ENCODE measurements around the gene TPMT. TPM values are rescaled to one million over a fixed set of nuclear protein-coding genes. Genes with fewer than 3 reads are reported as not detected.
"Not testable (repeated sequence)": the region's sequence is repeated elsewhere in the genome, so short reads cannot be mapped to it uniquely, and the experiment has no call there.

Gene TPMT
- total and polyA plus RNA-seq, 2 donors: 12.8 to 20.6 TPM

DNA sequence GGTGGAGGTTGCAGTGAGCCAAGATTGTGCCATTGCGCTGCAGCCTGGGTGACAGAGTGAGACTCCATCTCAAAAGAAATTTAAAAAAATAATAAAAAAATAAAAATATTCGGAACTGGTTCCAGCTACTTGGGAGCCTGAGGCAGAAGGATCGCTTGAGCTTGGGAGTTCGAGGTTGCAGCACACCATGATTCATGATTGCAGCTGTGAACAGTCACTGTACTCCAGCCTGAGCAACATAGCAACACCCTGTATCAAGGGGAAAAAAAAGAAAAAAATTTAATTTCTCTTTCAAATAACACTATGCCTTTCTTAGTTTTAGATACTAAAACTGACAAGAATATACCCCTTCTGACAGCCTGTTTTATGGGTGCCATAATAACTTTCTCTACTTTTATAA is 10.9 kb upstream of the TPMT start:
- no peak overlapping the region for H3K27ac ChIP-seq (ENCODE audit: low read depth in 1 of 2, low read length in 1 of 2)
- peaks cover 31 to 54% of the 10 kb centered on the region in 2 donors for H3K36me3 ChIP-seq (ENCODE audit: control insufficient read depth in 2 of 2, insufficient read depth in 2 of 2, low read length in 1 of 2)
- 98% methylated on average over 4 of the region's 4 CpGs for WGBS
- DNase-seq (ENCODE audit: low read depth in 6 of 9, low spot score in 9 of 9): no peak
- H3K4me3 ChIP-seq (ENCODE audit: low read length in 2 of 2): no peak overlapping the region
- no peaks in the 10 kb centered on the region for H3K9me3 ChIP-seq (ENCODE audit: control insufficient read depth in 2 of 2, insufficient read depth in 1 of 2, low read length in 1 of 2)
- H3K27me3 ChIP-seq (ENCODE audit: control insufficient read depth in 2 of 2, insufficient read depth in 1 of 2, low read length in 1 of 2): no peaks in the 10 kb centered on the region
- no peaks in the 10 kb centered on the region for H3K4me1 ChIP-seq (ENCODE audit: control insufficient read depth in 2 of 2, insufficient read depth in 2 of 2, low read length in 2 of 2)

DNA sequence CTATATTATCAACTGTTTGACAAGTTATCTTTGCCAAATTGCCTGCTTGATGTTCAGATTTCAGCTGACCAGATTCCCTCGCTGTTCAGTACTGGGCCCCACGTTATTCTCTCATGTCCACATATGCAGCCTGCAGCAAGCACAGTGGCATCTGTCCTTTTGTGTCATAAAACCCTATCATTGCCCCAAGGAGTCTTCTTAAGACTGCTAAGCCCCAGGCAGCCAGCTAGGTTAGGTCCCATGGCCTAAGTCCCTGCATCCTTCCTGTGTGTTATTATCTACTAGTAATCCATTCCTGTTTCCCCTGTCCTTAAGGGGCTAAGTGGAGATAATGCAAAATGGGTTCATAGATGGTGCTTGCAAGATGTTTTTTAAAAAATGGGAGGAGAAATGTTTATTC is 7.5 kb upstream of the TPMT start:
- WGBS: 97% methylated on average over 2 of the region's 2 CpGs
- H3K4me1 ChIP-seq (ENCODE audit: control insufficient read depth in 2 of 2, insufficient read depth in 2 of 2, low read length in 2 of 2): no peaks in the 10 kb centered on the region
- H3K27me3 ChIP-seq (ENCODE audit: control insufficient read depth in 2 of 2, insufficient read depth in 1 of 2, low read length in 1 of 2): no peaks in the 10 kb centered on the region
- DNase-seq (ENCODE audit: low read depth in 6 of 9, low spot score in 9 of 9): no peak
- H3K36me3 ChIP-seq (ENCODE audit: control insufficient read depth in 2 of 2, insufficient read depth in 2 of 2, low read length in 1 of 2): peaks cover 32 to 47% of the 10 kb centered on the region in 2 donors
- no peaks in the 10 kb centered on the region for H3K9me3 ChIP-seq (ENCODE audit: control insufficient read depth in 2 of 2, insufficient read depth in 1 of 2, low read length in 1 of 2)
- no peak overlapping the region for H3K27ac ChIP-seq (ENCODE audit: low read depth in 1 of 2, low read length in 1 of 2)
- no peak overlapping the region for H3K4me3 ChIP-seq (ENCODE audit: low read length in 2 of 2)

DNA sequence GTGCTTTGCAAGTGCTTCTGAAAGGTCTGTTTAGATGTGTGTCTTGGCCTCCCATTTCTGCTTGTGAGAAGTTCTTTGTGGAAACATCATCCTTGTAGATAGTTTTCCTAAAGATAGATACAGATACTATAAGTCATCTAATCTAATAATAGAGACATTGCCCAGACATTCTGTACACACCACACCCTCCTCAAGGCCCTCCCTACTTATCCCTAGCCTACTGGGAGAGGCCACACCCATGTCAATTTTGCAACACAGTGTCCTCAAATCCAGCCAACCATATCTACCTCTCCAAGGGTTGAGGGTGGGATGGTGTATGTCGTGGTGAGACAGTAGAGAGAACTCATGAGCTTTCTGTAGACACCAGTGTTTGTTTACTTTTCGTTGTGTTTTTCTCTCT is 6.6 kb upstream of the TPMT start:
- Histone ChIP-seq H3K27ac (ENCODE audit: low read depth in 1 of 2, low read length in 1 of 2) (no peak overlapping the region), H3K9me3 (ENCODE audit: control insufficient read depth in 2 of 2, insufficient read depth in 1 of 2, low read length in 1 of 2) (no peaks in the 10 kb centered on the region), H3K36me3 (ENCODE audit: control insufficient read depth in 2 of 2, insufficient read depth in 2 of 2, low read length in 1 of 2) (peaks cover 29 to 40% of the 10 kb centered on the region in 2 donors), H3K27me3 (ENCODE audit: control insufficient read depth in 2 of 2, insufficient read depth in 1 of 2, low read length in 1 of 2) (no peaks in the 10 kb centered on the region), H3K4me1 (ENCODE audit: control insufficient read depth in 2 of 2, insufficient read depth in 2 of 2, low read length in 2 of 2) (peaks cover 0 to under 1% of the 10 kb centered on the region in 2 donors), H3K4me3 (ENCODE audit: low read length in 2 of 2) (no peak overlapping the region)
- WGBS: over 99% methylated on average over 2 of the region's 2 CpGs
- DNase-seq (ENCODE audit: low read depth in 6 of 9, low spot score in 9 of 9): no peak

DNA sequence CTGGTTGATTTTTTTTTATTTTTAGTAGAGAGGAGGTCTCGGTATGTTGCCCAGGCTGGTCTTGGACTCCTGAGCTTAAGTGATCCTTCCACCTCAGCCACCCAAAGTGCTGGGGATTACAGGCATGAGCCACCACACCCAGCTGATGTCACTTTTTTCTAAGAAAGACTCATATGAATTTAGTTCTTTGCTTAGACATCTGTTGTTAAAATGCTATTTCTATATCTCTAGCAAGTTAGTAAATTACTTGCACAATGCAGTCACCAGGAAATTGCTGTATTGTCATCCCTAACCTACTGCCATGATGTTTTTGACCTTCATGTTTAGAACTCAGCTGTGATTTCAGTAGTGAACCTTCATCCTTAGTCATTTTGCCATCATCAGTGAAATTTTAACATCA is 6.0 kb upstream of the TPMT start:
- Histone ChIP-seq H3K9me3 (ENCODE audit: control insufficient read depth in 2 of 2, insufficient read depth in 1 of 2, low read length in 1 of 2) (no peaks in the 10 kb centered on the region), H3K36me3 (ENCODE audit: control insufficient read depth in 2 of 2, insufficient read depth in 2 of 2, low read length in 1 of 2) (peaks cover 24 to 37% of the 10 kb centered on the region in 2 donors), H3K4me1 (ENCODE audit: control insufficient read depth in 2 of 2, insufficient read depth in 2 of 2, low read length in 2 of 2) (peaks cover 4 to 5% of the 10 kb centered on the region in 2 donors), H3K27me3 (ENCODE audit: control insufficient read depth in 2 of 2, insufficient read depth in 1 of 2, low read length in 1 of 2) (no peaks in the 10 kb centered on the region), H3K27ac (ENCODE audit: low read depth in 1 of 2, low read length in 1 of 2) (no peak overlapping the region), H3K4me3 (ENCODE audit: low read length in 2 of 2) (no peak overlapping the region)
- 98% methylated on average over 1 of the region's 1 CpG for WGBS
- DNase-seq (ENCODE audit: low read depth in 6 of 9, low spot score in 9 of 9): no peak

DNA sequence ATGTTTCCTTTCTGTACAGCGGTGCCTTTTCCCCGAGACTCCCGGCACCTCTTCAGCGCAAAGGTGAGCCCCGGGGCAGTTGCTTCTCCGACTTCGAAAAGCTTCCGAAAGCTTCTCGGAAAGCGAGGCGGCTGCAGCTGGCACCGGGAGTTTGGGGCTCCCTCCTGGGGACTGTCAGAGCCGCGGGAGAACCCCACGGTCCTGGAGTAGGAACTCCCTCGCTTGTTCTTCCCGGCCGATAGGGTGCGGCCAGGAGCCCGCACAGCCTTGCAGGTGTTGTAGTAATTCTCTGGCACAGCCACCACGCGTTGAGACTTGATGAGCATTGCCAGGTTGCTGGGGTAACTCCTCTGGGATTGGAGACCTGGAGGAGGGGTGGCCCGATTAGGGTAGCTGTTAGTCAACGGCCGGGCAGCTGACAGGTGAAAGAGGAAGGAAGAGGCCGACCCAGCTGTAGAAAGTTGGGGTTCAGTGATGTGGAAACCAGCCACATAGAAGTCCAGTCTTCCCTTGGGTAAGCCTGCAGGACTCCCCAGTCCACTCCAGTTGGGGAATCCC is 1.1 kb upstream of the TPMT start:
- under 1% methylated on average over 26 of the region's 26 CpGs for WGBS
- H3K27ac ChIP-seq (ENCODE audit: low read depth in 1 of 2, low read length in 1 of 2): peak overlapping the region; percentile 89 to 90
- H3K4me1 ChIP-seq (ENCODE audit: control insufficient read depth in 2 of 2, insufficient read depth in 2 of 2, low read length in 2 of 2): peaks cover 8 to 14% of the 10 kb centered on the region in 2 donors
- no peaks in the 10 kb centered on the region for H3K9me3 ChIP-seq (ENCODE audit: control insufficient read depth in 2 of 2, insufficient read depth in 1 of 2, low read length in 1 of 2)
- H3K4me3 ChIP-seq (ENCODE audit: low read length in 2 of 2): peak overlapping the region; percentile 86 to 94
- no peaks in the 10 kb centered on the region for H3K27me3 ChIP-seq (ENCODE audit: control insufficient read depth in 2 of 2, insufficient read depth in 1 of 2, low read length in 1 of 2)
- peaks cover 11% of the 10 kb centered on the region in 2 donors for H3K36me3 ChIP-seq (ENCODE audit: control insufficient read depth in 2 of 2, insufficient read depth in 2 of 2, low read length in 1 of 2)
- peak in 8 of 9 donors; percentile 20 to 73 (median 42) for DNase-seq (ENCODE audit: low read depth in 6 of 9, low spot score in 9 of 9)

DNA sequence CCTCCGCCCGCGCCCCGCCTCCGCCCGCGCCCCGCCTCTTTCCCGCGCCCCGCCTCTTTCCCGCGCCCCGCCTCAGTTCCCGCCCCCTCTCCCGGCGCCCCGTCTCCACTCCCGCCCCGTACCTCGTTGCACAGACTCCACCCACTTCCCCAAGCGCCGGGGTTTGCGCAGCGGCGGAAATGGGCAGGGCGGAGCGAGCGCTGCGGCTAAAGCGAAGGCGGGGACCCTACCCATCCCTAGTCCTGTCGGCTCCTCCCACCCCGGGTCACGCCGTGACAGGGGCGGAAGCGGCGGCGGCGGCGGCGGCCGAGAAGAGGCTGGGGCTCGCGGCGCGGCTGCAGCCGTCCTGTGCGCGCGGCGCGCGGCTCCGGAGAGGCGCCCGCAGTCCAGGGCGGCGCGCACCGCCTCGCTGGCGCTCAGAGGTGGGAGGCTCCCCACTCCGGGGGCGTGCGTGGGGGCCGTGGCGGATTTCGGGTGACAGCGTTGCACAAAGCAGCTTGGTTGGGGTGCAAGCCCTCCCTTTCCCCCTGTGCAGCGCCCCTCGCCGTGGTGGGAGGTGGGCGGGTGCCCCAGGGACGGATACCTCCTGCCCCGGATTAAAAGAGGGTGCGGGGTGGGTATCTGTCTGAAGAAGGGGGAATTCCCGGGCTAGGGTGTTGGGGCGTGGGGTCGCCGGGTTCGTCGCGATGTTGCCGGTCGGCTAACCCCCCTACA is 430 bp upstream of the TPMT start, which contains the start of gene KDM1B:
Gene KDM1B, plus strand, starts transcription at position 273 of the 714 bp plus-strand sequence. CDS start 4,474 bp downstream, outside the sequence.
- DNase-seq (ENCODE audit: low read depth in 6 of 9, low spot score in 9 of 9): peak; percentile 89 to 98 (median 96)
- Histone ChIP-seq H3K4me3 (ENCODE audit: low read length in 2 of 2) (peak within 1 kb of the TSS; percentile 86 to 94), H3K9me3 (ENCODE audit: control insufficient read depth in 2 of 2, insufficient read depth in 1 of 2, low read length in 1 of 2) (no peaks in the 10 kb centered on the region), H3K27me3 (ENCODE audit: control insufficient read depth in 2 of 2, insufficient read depth in 1 of 2, low read length in 1 of 2) (no peaks in the 10 kb centered on the region), H3K36me3 (ENCODE audit: control insufficient read depth in 2 of 2, insufficient read depth in 2 of 2, low read length in 1 of 2) (peaks cover 5 to 10% of the 10 kb centered on the region in 2 donors), H3K4me1 (ENCODE audit: control insufficient read depth in 2 of 2, insufficient read depth in 2 of 2, low read length in 2 of 2) (peaks cover 8 to 14% of the 10 kb centered on the region in 2 donors), H3K27ac (ENCODE audit: low read depth in 1 of 2, low read length in 1 of 2) (peak within 1 kb of the TSS; percentile 90 to 95)
- under 1% methylated on average over 87 of the region's 87 CpGs for WGBS

DNA sequence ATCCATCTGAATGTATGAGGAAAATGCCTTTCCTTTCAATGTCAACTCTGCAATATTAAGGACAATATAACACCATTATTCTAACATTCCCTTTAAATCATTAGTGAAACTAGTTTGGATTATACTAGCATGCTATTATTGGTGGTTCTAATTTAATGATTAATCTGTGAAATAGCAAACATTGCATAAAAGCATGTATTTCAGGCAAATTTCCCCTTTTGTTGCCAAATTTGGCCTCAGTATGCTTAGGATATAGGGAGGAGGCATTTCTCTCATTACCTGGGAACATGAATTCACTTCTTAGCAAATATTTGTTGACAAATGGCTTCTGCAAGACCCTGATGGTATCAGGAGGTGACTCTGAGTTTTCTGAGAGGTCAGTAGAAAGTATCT is 1.6 kb downstream of the TPMT start:
- Histone ChIP-seq H3K36me3 (ENCODE audit: control insufficient read depth in 2 of 2, insufficient read depth in 2 of 2, low read length in 1 of 2) (no peaks in the 10 kb centered on the region), H3K9me3 (ENCODE audit: control insufficient read depth in 2 of 2, insufficient read depth in 1 of 2, low read length in 1 of 2) (no peaks in the 10 kb centered on the region), H3K4me1 (ENCODE audit: control insufficient read depth in 2 of 2, insufficient read depth in 2 of 2, low read length in 2 of 2) (peaks cover 8 to 14% of the 10 kb centered on the region in 2 donors), H3K4me3 (ENCODE audit: low read length in 2 of 2) (no peak overlapping the region), H3K27me3 (ENCODE audit: control insufficient read depth in 2 of 2, insufficient read depth in 1 of 2, low read length in 1 of 2) (no peaks in the 10 kb centered on the region), H3K27ac (ENCODE audit: low read depth in 1 of 2, low read length in 1 of 2) (no peak overlapping the region)
- no peak for DNase-seq (ENCODE audit: low read depth in 6 of 9, low spot score in 9 of 9)

DNA sequence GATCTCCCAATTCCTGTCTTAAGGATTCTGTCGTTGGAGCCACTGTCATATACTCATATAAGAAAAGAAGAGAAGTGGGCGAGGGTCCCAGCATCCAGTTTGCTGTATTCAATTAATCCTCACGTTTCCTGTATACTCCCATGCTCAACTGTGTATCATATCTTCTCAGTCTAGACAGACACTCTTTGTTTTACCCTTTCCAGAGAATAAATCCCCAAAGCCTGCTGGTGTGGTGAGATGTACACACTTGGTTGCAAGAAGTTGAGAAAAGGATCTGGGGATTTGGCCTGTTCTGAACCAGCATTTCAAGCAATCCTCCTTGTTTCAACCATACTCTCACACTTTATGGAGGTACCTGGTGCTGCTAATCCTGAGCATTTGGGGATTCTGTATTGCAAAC is 3.1 kb downstream of the TPMT start:
- WGBS: 97% methylated on average over 3 of the region's 3 CpGs
- Histone ChIP-seq H3K4me3 (ENCODE audit: low read length in 2 of 2) (no peak overlapping the region), H3K4me1 (ENCODE audit: control insufficient read depth in 2 of 2, insufficient read depth in 2 of 2, low read length in 2 of 2) (peaks cover 8 to 14% of the 10 kb centered on the region in 2 donors), H3K27me3 (ENCODE audit: control insufficient read depth in 2 of 2, insufficient read depth in 1 of 2, low read length in 1 of 2) (no peaks in the 10 kb centered on the region), H3K36me3 (ENCODE audit: control insufficient read depth in 2 of 2, insufficient read depth in 2 of 2, low read length in 1 of 2) (no peaks in the 10 kb centered on the region), H3K27ac (ENCODE audit: low read depth in 1 of 2, low read length in 1 of 2) (no peak overlapping the region), H3K9me3 (ENCODE audit: control insufficient read depth in 2 of 2, insufficient read depth in 1 of 2, low read length in 1 of 2) (no peaks in the 10 kb centered on the region)
- no peak for DNase-seq (ENCODE audit: low read depth in 6 of 9, low spot score in 9 of 9)

DNA sequence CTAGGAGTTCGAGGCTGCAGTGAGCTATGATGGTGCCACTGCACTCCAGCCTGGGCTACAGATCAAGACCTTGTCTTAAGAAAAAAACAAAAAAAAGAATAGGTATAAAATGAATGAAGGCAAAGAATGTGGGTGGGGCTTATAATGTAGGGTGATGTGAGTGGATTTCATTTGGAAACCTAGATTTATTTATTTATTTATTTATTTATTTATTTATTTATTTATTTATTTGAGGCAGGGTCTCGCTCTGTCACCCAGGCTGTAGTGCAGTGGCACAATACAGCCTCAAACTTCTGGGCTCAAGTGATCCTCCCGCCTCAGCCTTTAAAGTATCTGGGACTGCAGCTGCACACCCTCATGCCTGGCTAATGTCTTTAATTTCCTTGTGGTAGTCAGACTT is 3.5 kb downstream of the TPMT start:
- H3K9me3 ChIP-seq (ENCODE audit: control insufficient read depth in 2 of 2, insufficient read depth in 1 of 2, low read length in 1 of 2); H3K27me3 ChIP-seq (ENCODE audit: control insufficient read depth in 2 of 2, insufficient read depth in 1 of 2, low read length in 1 of 2); H3K27ac ChIP-seq (ENCODE audit: low read depth in 1 of 2, low read length in 1 of 2); DNase-seq (ENCODE audit: low read depth in 6 of 9, low spot score in 9 of 9); H3K36me3 ChIP-seq (ENCODE audit: control insufficient read depth in 2 of 2, insufficient read depth in 2 of 2, low read length in 1 of 2); H3K4me3 ChIP-seq (ENCODE audit: low read length in 2 of 2): not testable (repeated sequence)
- H3K4me1 ChIP-seq (ENCODE audit: control insufficient read depth in 2 of 2, insufficient read depth in 2 of 2, low read length in 2 of 2): peaks cover 7 to 14% of the 10 kb centered on the region in 2 donors
- 97% methylated on average over 3 of the region's 3 CpGs for WGBS

All from thymus (tissue), 11 donors.